Stimulated activated CD8-positive, alpha-beta memory T cell treated with anti-CD3 and anti-CD28 coated beads, Interleukin-15, amount 100 ng/mL, for 4 hours (primary cell): ENCODE measurements around the gene IL1A.

Experiments
- DNase-seq, 2 donors: peaks; one replicate each; pipeline ENCODE4 v3.0.0-alpha.2; 2020; ENCODE audit warnings: low read depth in 2 of 2

Gene IL1A

DNA sequence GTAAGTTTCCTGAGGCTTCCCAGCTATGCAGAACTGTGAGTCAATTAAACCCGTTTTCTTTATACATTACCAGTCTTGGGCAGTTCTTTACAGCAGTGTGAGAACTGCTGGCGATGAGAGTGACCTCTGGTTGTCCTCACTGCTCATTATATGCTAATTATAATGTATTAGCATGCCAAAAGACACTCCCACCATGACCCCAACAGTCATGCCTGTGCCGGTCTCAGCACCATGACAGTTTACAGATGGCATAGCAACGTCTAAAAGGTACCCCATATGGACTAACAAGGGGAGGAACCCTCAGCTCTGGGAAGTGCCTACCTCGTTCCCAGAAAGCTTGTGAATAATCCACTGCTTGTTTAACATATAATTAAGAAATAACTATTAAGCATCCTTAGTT, 8.1 kb upstream of the IL1A start:
- no peak for DNase-seq

DNA sequence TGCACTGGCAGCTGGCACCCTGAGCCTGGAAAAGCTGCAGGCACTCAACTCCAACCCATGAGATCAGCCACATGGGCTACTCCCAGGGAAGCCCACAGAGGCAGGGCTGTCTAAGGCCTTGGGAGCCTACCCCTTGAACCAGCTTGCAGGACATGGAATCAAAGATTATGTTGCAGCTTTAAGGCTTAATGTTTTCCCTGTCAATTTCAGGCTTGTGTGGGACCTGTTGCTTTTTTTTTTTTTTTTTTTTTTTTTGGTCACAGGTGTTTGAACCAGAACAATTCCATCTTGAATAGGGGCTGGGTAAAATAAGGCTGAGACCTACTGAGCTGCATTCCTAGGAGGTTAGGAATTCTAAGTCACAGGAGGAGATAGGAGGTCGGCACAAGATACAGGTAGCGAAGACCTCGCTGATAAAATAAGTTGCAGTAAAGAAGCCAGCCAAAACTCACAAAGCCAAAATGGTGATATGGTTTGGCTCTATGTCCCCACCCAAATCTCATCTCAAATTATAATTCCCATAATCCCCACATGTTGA, 7.5 kb upstream of the IL1A start:
- no peak for DNase-seq

DNA sequence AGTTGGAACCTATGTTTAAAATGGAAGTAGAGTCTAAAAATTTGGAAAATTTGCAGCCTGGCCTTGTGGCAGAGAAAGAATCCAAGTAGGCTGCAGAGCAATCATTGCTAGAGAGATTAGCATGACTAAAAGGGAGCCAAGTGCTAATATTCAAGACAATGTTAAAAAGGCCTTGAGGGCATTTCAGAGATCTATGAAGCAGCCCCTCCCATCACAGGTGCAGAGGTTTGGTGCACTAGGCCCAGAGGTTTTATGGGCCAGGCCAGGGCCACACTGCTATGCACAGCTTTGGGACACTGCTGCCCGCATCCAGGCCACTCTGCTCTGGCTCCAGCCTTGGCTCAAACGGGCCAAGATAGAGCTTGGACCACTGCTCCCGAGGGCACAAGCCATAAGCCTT, 6.7 kb upstream of the IL1A start:
- DNase-seq = no peak

GRCh38 chr2:112790305-112790704, 6.0 kb upstream of the IL1A start:
- DNase-seq = no peak

DNA sequence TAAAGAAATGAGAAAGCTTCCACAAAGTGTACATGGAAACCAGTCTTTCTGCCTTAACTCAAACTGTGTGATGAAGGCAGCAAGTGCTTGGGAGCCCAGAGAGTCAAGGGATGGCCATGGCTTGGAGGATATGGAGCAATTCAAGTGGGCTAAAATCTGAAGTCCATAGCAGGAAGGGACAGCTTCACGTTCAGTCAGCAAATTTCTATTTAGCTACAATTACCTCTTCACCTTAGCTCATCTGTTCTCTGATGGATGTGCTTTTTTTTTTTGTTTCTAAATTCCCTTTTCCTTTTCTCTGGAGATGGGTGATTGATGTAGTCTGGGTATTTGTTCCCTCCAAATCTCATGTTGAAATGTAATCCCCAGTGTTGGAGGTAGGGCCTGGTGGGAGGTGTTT, 4.9 kb upstream of the IL1A start:
- no peak for DNase-seq

DNA sequence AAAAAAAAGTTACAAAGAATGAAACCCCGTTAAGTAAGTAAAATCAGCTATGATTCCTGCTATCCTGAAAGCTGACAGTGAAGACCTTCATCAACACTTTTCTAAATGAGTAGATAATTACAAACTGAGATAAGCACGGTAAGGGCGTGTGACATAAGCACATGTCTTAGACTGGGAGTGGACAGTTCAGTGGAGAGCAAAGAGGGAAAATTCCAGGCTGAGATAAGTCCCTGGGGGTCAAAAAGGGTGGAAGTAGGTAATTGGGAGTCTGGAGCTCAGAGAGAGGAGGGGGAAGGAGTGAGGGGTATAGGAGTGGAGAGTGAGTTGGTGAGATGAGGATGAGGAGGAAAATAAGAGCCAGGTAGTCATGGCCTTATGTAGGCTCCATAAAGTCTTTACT, 4.4 kb upstream of the IL1A start:
- no peak for DNase-seq

GRCh38 chr2:112787729-112788393, 3.6 kb upstream of the IL1A start:
- DNase-seq = no peak

DNA sequence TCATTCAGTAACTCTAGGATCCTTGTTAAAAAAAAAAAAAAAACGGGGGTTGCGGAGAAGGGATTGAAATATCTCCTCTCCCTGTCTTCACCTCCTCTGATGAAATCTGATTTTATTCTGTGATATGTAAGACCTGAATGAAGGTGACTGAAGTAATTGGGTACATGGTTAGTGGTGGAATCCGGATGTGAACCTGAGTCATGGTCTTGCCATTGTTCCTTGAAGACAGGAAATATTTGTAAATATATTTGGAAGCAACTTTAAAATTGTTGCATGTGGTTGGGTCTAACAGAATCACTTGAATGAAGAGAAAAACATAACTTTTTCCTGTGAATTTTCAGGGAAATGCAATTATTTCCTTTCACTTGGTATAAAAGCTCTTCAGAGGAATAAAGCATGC, 3.0 kb upstream of the IL1A start:
- DNase-seq = no peak

GRCh38 chr2:112783187-112783714, 1.0 kb downstream of the IL1A start:
- DNase-seq = no peak

DNA sequence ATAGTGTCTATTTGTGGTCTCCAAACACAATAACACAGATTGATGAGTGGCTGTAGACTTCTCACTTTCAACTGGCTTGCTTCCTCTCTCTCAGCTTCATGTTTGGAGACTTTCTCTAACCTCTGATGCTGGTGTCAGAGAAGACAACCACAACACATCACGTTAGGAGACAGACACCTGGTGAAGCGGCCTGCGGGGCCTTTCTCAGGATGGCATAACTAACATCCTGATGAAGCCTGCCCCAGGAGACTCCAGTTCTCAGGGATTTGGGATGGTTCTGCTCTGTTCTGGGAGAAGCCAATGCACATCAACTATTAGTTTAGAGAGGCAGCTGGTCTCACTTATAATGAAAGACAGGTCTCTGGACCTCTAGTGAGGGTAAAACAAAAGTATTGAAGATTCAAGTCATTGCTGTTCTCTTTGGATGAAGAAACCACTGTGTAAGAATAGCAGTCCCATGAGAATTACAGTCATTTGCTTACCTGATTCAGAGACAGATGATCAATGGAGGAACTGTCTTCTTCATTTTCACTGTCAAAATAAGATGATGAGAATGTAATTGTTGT, 2.0 kb downstream of the IL1A start:
- DNase-seq = no peak

DNA sequence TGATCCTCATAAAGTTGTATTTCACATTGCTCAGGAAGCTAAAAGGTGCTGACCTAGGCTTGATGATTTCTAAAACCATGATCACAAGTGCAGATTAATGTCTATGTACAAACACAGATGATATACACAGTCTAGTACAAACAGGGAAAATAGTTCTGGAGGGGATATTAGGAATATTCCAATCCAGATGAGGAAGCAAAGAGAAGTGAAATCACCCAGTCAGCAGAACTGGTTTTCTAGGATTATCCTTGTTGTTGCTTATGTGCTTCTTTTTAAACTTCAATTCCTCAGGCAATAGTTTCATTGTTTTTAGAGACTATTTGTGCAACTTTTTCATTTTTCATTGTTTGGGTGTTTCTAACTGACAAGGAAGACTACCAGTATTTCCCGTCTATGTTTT, 4.7 kb downstream of the IL1A start:
- DNase-seq = no peak

GRCh38 chr2:112777036-112777435, 7.3 kb downstream of the IL1A start:
- DNase-seq = no peak

DNA sequence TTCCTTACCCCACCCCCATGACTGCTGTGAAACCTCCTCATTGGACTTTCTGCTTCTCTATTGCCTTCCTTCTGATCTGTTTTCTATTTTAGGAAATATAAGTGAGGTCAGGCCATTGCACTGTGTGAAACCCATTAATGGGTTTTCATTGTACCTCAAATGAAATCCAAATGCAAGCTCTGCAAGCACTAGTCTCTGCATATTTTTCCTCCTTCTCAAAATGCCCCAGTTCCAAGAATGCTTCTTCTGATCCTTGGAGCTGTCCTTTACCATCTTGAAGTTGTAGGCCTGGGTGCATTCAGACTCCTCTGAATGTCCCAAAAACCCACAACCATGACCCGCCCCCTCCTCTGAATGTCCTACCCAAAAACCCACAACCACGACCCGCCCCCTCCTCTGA, 8.2 kb downstream of the IL1A start:
- no peak for DNase-seq

DNA sequence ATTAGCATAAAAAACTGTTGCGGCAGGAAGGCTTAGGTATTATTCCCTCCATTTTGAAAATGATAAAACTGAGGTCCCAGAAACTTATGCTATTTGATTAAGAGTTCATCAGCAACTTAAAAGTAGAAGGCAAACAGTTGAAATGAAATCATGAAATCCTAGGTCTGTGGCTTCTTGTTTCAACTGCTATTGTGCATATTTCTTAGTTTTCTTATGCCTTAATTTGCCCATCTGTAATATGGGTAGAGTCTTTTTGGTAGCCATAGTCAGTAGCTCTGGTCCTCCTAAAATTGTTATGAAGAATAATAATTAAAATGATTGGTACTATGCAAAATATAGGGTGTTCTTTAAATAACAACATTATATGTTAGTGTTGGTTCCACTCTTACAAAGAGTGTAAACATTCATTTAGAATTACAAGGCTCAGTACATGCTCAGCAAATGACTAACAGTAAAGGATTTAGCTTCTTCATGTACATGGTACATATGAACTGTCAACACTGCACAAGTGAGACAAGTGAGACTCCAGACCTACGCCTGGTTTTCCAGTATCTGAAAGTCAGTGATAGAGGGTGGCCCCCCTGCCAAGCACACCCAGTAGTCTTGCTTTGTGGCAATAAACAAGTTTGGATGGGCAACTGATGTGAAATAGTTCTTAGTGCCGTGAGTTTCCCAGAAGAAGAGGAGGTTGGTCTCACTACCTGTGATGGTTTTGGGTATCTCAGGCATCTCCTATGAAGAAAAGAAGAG, 9.6 kb downstream of the IL1A start:
- no peak for DNase-seq

DNA sequence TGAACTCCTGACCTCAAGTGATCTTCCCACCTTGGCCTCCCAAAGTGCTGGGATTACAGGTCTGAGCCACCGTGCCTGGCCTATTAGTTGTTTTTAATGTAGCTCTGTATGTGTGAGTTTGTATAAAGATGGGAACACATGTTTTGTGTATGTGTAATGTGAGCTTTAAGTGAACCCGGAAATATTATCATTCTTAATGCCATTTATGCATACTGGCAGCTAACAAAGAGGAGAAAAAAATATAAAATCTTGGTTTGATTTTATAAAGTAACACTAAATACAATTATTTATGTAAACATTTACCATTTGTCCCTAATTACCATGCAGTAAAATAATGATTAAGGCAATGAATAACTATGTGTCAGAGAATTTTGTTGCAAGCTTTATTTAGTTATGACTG, 10.7 kb downstream of the IL1A start:
- no peak for DNase-seq

- DNase-seq = no peak
These were observed 11.3 kb downstream of the IL1A start for GRCh38 chr2:112772911-112773475.

GRCh38 chr2:112772322-112772721, 12.0 kb downstream of the IL1A start:
- DNase-seq = no peak

DNA sequence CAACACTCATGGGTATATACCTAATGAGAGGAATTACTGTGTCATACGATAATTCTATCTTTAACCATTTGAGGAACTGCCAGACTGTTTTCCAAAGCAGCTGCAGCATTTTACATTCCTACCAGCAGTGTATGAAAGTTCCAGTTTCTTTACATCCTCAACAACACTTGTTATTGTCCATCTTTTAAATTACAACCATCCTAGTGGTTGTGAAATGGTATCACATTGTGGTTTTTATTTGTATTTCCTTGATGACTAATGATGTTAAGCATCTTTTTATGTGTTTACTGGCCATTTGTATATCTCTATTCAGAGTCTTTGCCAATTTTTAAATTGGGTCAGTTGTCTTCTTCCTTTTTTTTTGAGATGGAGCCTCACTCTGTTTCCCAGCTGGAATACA, 15.9 kb downstream of the IL1A start:
- DNase-seq = no peak

DNA sequence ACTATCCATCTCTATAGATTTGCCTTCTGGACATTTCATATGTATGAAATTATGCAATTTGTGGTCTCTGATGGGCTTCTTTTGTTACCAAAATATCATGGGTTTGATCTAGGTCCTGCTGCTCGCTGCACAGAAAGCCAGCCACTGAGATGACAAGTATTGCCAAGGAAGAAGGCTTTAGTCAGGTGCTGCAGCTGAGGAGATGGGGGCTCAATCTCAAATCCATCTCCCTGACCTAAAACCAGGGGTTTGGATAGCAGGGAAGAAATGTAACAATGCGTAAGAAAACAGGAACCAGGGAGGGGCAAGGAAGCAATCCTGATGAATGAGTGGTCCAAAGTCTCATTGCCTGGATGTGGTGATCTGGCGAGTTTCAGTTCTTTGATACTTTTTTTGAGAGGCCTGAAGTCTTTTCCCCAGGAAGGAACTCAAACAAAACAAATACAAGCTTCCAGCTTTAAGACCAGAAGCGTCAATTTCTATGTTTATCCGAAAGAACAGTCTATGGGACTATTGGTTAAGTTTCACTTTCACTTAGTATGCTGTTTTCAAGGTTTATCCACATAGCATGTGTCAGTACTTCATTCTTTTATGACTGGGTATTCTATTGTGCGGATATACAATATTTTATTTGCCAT, 16.5 kb downstream of the IL1A start:
- no peak for DNase-seq

DNA sequence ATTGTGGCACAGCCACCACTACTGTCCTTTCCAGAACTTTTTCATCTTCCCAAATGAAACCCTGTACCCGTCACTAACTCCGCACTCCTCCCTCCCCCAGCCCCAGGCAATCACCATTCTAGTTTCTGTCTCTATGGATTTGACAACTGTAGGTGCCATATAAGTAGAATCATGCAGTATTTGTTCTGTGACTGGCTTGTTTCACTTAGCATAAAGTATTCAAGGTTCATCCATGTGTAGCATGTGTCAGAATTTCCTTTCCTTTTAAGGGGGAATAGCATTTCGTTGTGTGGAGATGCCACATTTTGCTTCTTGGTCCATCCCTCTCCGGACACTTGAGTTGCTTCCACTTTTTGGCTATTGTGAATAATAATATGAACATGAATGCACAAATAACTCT, 19.0 kb downstream of the IL1A start:
- DNase-seq = no peak

DNA sequence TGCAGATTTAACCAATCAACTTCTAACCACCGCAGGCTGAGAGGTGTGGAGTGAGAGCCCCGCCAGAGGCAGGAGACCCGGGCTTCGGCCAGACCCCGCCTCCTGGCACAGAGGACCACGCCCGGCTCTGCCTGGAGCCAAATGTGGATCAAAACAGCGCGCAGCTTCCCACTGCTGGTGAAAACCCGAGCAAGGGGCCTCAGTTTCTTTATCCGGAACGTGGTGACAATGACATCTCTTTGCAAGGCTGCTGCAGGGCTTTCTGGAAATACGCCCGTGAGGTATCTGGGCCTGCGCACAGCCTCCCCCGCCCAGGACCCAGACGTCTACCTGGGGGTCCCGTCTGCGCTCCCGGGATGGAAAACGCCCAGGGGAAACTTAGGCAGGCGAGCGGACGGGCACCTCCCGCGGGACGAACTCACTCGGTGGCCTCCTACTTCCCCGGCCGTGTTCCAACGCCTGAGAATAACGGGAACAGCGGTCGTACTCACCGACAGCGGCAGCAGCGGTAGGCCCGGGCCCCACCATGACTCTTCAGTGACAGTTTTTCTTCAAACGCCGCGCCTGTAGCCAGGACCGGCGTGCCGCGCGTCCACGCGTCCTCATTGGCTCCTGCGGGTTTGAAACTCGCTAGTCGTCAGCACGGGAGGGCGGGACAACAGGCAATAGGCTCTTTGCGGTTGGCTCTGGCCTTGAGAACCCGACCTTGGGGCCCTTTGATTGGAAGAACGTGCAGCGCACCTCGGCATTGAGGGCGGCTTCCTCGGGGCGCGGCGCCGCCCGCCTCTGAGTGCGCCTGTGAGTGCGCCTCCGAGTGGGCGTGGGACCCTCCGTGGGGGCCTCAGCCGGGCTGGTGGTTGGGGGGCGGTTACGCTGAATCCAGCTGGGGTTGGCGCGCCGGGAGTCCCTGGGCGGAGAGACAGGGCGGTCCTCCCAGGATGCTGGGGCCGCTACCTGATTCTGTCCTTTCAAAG, 19.9 kb downstream of the IL1A start, which contains the start of gene CKAP2L:
CKAP2L (minus strand) TSS at position 539 of the 974 bp plus-strand sequence; CDS start at position 528, 11 bp downstream.
- peak; percentile 87 to 93 for DNase-seq
